Measurements from ENCODE around the gene LCA5L.

LCA5L gene

GRCh38 chr21:39359382-39359781 lies 86.2 kb downstream of the LCA5L start:
- Histone ChIP-seq H3K4me1 (ENCODE audit: control insufficient read depth, insufficient read depth, low read length, poor library complexity, severe bottlenecking) (no peaks in the 10 kb centered on the region), H3K27ac (ENCODE audit: insufficient read depth, low read length, poor library complexity, severe bottlenecking) (no peak overlapping the region), H3K4me3 (ENCODE audit: insufficient read depth, low read depth, low read length, poor library complexity, severe bottlenecking) (no peak overlapping the region), H3K9me3 (ENCODE audit: control insufficient read depth, low read length) (no peaks in the 10 kb centered on the region), H3K27me3 (replicated peaks; ENCODE audit: control insufficient read depth, insufficient read depth, low read length, poor library complexity, severe bottlenecking) (no peaks in the 10 kb centered on the region), H3K36me3 (ENCODE audit: control insufficient read depth, insufficient read depth, low read length) (no peaks in the 10 kb centered on the region)
- no peak for DNase-seq

Measured in effector memory CD4-positive, alpha-beta T cell (primary cell).